NCI-H748 treated with DMSO at 0.1 percent for 48 hours (cell line): Measurements from ENCODE around the gene CCDC192.
"Not testable (repeated sequence)": the region's sequence is repeated elsewhere in the genome, so short reads cannot be mapped to it uniquely, and the experiment has no call there.

ENCODE experiments used
- DNase-seq: peaks from one replicate; lab custom pipeline; 2025; lab: John Stamatoyannopoulos, UW

The CCDC192 gene

GRCh38 chr5:127762412-127762811, 59.2 kb downstream of the CCDC192 start:
- no peak for DNase-seq

GRCh38 chr5:127766676-127767335, 63.6 kb downstream of the CCDC192 start:
- no peak for DNase-seq

- no peak for DNase-seq
Measured at GRCh38 chr5:127769386-127769785, 66.2 kb downstream of the CCDC192 start.

GRCh38 chr5:127770272-127770671, 67.1 kb downstream of the CCDC192 start:
- no peak for DNase-seq

- DNase-seq: no peak
Measured at GRCh38 chr5:127772531-127772930, 69.3 kb downstream of the CCDC192 start.

DNA sequence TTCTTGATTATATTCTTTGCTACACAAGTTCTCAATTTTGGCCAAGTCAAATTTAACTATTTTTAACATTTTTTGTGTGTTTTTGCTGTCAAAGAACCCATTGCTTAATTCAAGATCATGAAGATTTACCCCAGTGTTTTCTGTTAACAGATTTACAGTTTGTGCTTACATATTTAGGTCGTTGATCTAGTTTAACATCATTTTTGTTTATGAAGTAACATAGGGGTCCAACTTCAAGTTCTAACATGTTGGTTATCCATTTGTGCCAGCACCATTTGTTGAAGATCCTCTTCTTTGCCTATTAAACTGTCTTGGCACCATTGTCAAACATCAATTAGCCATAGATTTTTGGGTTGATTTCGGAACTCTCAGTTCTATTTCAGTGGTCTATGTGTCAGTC, 71.0 kb downstream of the CCDC192 start:
- no peak for DNase-seq

DNA sequence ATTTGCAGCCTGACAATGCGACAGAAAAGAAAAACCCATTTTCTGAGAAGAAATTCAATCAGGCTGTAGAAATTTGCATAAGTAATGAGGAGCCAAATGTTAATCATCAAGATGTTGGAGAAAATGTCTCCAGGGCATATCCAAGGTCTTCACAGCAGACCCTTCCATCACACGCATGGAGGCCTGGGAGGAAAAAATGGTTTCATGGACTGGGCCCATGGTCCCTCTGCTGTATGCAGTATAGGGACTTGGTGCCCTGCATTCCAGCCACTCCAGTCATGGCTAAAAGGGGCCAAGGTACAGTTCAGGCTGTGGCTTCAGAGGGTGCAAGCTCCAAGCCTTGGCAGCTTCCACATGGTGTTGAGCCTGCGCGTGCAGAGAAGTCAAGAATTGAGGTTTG, 73.3 kb downstream of the CCDC192 start:
- DNase-seq: no peak

DNA sequence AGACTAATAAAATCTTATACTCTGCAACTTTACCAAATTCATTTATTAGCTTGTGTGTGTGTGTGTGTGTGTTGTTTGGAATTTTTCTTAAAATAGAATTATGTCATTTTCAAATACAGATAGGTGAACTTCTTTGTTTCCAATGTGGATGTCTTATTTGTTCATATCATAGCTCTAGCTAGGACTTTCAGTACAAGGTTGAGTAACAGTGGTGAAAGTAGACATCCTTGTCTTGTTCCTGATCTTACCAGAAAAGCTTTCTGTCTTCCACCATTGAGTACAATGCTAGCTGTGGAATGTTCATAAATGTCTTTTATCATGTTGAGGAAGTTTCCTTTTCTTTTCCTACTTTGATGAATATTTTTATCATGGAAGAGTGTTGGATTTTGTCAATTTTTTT, 74.8 kb downstream of the CCDC192 start:
- DNase-seq: no peak

GRCh38 chr5:127782450-127782849, 79.3 kb downstream of the CCDC192 start:
- not testable (repeated sequence) for DNase-seq

- no peak for DNase-seq
Measured at GRCh38 chr5:127785098-127785927, 82.1 kb downstream of the CCDC192 start.

DNA sequence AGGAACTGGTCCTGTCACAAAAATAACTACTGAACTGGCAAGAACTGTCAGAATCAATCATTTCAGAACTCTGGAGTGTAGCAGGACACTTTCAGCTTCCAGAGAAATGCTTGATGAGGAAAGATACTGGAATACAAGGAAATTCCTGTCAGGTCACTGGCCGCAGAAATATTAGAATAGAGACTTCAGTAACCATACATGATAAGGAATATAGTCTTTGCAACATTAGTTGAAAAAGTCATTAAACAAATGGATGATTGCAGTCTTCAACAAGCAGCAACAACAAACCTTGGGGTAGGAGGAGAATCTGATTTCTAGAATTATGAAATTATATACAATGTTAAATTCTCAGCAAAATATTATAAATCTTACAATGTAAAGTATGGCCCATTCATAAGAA, 88.2 kb downstream of the CCDC192 start:
- DNase-seq: no peak

DNA sequence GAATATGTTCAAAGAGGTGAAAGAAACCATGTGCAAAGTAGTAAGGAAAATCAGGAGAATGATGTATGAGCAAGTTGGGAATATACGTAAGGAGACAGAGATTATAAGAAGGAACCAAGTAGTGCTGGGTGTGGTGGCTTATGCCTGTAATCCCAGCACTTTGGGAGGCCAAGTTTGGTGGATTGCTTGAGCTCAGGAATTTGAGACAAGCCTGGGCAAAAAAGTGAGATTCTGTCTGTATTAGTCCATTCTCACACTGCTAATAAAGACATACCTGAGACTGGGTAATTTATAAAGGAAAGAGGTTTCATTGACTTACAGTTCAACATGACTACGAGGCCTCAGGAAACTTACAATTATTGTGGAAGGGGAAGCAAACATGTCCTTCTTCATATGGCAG, 88.7 kb downstream of the CCDC192 start:
- not testable (repeated sequence) for DNase-seq

- no peak for DNase-seq
Measured at GRCh38 chr5:127793052-127793451, 89.9 kb downstream of the CCDC192 start.

DNA sequence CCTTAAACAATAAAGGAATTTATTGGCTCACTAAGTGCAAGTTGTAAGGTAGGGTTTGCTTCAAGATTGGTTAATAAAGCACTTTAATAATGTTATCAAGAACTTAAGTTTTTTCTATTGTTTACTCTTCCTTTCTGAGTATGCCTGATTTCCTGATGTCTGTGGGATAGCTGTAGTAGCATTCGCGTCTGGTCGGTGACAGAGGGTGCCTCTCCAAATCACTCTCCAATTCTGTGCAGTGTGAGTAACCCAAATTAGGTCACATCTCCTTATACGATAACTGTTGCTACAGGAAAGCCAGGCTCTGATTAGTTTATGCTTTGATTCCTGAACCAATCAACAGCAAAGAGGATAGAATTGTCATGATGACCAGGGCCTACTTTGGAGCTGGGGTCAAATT, 90.7 kb downstream of the CCDC192 start:
- no peak for DNase-seq

GRCh38 chr5:127796211-127796610, 93.0 kb downstream of the CCDC192 start:
- DNase-seq: no peak

DNA sequence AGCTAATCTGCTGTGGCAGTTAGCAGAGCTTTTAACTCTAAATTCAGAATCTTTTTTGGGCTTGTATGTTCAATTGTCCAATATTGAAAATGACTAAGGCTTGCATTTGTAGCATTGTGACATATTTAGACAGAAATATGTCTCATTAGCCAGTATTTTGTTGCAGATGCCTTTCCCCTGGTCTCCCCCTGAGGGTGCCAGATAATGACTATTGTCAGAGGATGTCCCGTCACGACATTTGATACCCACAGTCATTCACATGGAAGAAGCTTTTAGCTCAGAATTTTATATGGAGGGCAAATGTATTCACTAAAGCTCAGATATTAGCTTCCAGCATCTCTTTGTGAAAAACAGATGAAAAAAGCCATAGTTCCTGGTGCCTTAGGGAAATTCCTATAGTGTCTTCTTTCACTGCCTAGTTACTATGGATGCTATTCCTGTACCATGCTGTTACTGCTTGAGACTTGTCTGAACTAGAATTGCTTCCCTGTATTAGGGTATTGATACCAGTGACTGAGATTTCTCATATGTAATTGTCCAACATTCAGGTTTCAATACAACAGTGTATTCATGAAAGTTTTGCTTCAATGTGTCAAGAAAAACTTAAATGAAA, 96.2 kb downstream of the CCDC192 start:
- DNase-seq: no peak

- DNase-seq: no peak
Measured at GRCh38 chr5:127801751-127802476, 98.7 kb downstream of the CCDC192 start.

DNA sequence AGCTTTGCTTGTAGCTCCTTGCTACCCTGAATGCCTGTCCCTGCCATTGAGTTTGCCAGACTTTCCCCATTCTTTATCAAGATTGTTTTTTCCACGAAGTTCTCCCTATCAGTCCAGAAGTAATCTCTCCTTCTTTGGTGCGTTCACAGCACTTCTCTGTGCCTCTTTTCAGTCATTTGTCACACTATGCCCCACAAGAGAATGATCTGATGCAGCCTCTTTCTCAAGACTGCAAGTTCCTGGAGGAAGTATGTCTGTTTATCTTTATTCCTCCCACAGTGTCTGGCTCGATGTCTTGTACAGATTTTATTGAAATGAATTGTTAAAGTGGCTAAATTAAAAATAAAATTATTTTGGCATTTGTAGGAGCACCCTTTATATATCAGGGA, 99.3 kb downstream of the CCDC192 start:
- DNase-seq: no peak

DNA sequence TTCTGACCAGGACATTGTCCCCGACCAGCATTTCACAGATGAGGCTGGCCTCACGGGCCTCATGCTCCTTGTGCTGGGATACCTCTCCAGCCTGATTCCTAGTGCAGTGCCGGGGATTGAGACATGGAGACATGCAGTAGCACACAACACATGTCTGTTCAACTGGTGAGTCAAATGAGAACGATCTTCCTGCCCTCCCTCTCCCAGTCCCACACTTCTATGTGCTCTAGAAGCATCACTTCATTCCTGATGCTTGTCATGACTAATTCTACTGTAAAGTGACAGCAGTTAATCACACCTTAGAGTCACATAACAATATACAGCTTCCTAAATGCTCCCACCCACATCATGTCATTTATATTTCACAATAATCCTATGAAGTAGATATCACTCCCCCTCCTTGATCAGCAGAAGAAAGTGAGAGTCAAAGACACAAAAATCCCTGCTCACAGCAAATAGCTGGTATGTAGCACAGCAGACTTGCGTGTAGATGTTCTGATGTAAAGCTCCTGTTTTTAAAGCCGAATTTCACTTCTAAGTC, 101.8 kb downstream of the CCDC192 start:
- DNase-seq: no peak

DNA sequence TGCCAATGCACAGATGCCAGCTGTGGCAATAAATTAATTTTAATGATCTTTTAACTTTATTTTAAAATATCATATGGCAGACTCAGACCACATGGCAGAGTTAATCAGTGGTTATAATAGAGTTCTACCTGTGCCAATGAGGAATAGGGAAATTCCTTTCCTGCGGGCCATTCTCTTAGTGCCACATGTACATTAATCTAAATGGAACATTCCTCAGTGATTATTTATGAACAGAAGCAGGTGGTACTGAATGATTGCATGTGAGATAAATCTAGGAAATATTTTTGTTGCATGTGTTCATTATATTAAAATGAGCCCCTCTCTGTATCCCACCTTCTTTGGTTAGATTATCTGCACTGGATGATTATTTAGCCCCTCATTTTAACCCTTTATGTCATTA, 102.3 kb downstream of the CCDC192 start:
- DNase-seq: no peak

GRCh38 chr5:127806776-127807175, 103.6 kb downstream of the CCDC192 start:
- no peak for DNase-seq

DNA sequence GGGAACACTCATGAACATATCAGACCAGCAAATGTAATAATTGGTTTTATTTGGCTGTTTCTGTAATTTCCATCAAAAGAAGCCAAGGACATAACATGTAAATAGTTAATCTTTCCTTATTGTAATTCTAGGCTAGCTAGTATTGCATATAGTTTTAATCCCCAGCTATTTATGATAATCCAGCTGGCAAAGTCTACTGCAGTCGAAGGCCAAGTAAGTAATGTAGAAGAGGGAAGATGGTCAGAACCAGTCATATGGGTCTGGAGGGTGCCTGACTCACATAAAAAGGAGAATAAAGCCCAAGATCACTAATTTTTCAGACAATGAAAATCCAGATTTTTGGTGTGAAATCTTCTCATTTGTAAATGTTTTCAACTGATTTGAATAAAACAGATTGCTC, 106.3 kb downstream of the CCDC192 start:
- DNase-seq: no peak
